SK-N-SH treated with all-trans-retinoic acid at 6 μM for 48 hours (cell line): Measurements from ENCODE around the gene THAP6.

ENCODE experiments used
- ATAC-seq: fragments of 200-7000 bp; cut with Tn5 transposase; 3 replicates; pipeline ENCODE4 v1.9.1; 2020; ENCODE audit warnings: mild to moderate bottlenecking, moderate library complexity
- ARNTL ChIP-seq: fragments of 450-650 bp; formaldehyde crosslinking; IDR thresholded peaks from 2 replicates; pipeline ENCODE4 v1.5.0; 2020; ENCODE audit warnings: low read depth, mild to moderate bottlenecking, moderate library complexity, borderline replicate concordance
- BACH2 ChIP-seq: fragments of 250-450 bp; sonication (Bioruptor Pico); IDR thresholded peaks from 2 replicates; pipeline ENCODE4 v1.9.0; 2021; ENCODE audit warnings: mild to moderate bottlenecking, borderline replicate concordance
- CREB5 ChIP-seq: fragments of 250-450 bp; sonication (Bioruptor Pico); IDR thresholded peaks from 2 replicates; pipeline ENCODE4 v1.5.1; 2020; ENCODE audit warnings: low read depth, mild to moderate bottlenecking, moderate library complexity
- ESRRG ChIP-seq: fragments of 250-450 bp; sonication (Bioruptor Pico); IDR thresholded peaks from 2 replicates; pipeline ENCODE4 v1.6.1; 2021; ENCODE audit warnings: mild to moderate bottlenecking
- GLIS3 ChIP-seq: fragments of 250-450 bp; sonication (Bioruptor Pico); IDR thresholded peaks from 2 replicates; pipeline ENCODE4 v1.5.0; 2020; ENCODE audit warnings: mild to moderate bottlenecking, moderate library complexity
- ISL1 ChIP-seq: fragments of 250-450 bp; sonication (Bioruptor Pico); IDR thresholded peaks from 2 replicates; pipeline ENCODE4 v2.1.2; 2022; ENCODE audit warnings: mild to moderate bottlenecking, moderate library complexity
- OSR1 ChIP-seq: fragments of 250-450 bp; sonication (Bioruptor Pico); IDR thresholded peaks from 2 replicates; pipeline ENCODE4 v1.8.0; 2022; ENCODE audit warnings: moderate library complexity, mild to moderate bottlenecking, inconsistent platforms
- PPARA ChIP-seq: fragments of 250-450 bp; sonication (Bioruptor Pico); IDR thresholded peaks from 2 replicates; pipeline ENCODE4 v1.5.0; 2020; ENCODE audit warnings: mild to moderate bottlenecking, borderline replicate concordance
- TOX ChIP-seq: fragments of 250-450 bp; sonication (Bioruptor Pico); IDR thresholded peaks from 2 replicates; pipeline ENCODE4 v1.8.0; 2021; ENCODE audit warnings: mild to moderate bottlenecking, moderate library complexity, borderline replicate concordance
- TSHZ2 ChIP-seq: fragments of 250-450 bp; sonication (Bioruptor Pico); IDR thresholded peaks from 2 replicates; pipeline ENCODE4 v1.5.0; 2020; ENCODE audit warnings: mild to moderate bottlenecking, moderate library complexity
- ZC3H10 ChIP-seq: fragments of 250-450 bp; sonication (Bioruptor Pico); IDR thresholded peaks from 2 replicates; pipeline ENCODE4 v1.5.1; 2021; ENCODE audit warnings: mild to moderate bottlenecking, moderate library complexity
- ZFP30 ChIP-seq: fragments of 450-650 bp; formaldehyde crosslinking; IDR thresholded peaks from 2 replicates; pipeline ENCODE4 v1.5.0; 2022; ENCODE audit warnings: mild to moderate bottlenecking, moderate library complexity
- ZNF565 ChIP-seq: fragments of 450-650 bp; formaldehyde crosslinking; conservative IDR thresholded peaks from 2 replicates; pipeline ENCODE4 v1.5.0; 2020; ENCODE audit warnings: low read depth, mild to moderate bottlenecking, moderate library complexity
- ZNF70 ChIP-seq: fragments of 450-650 bp; formaldehyde crosslinking; IDR thresholded peaks from 2 replicates; pipeline ENCODE4 v1.5.0; 2020; ENCODE audit warnings: mild to moderate bottlenecking, moderate library complexity
- ZNF8 ChIP-seq: fragments of 450-650 bp; formaldehyde crosslinking; IDR thresholded peaks from 2 replicates; pipeline ENCODE4 v1.5.0; 2020; ENCODE audit warnings: mild to moderate bottlenecking, moderate library complexity
- TF ChIP-seq, protein P1 (sequence below): fragments of 250-450 bp; sonication (Bioruptor Pico); IDR thresholded peaks from 2 replicates; pipeline ENCODE4 v1.5.1; 2021; ENCODE audit warnings: mild to moderate bottlenecking, moderate library complexity
- TF ChIP-seq, protein P2 (sequence below): fragments of 250-450 bp; sonication (Bioruptor Pico); IDR thresholded peaks from 2 replicates; pipeline ENCODE4 v1.8.0; 2020; ENCODE audit warnings: mild to moderate bottlenecking, moderate library complexity, borderline replicate concordance
- TF ChIP-seq, protein P3 (sequence below): fragments of 250-450 bp; sonication (Bioruptor Pico); IDR thresholded peaks from 2 replicates; pipeline ENCODE4 v1.8.0; 2021; ENCODE audit warnings: low read depth, mild to moderate bottlenecking, moderate library complexity, borderline replicate concordance

THAP6 gene, protein sequence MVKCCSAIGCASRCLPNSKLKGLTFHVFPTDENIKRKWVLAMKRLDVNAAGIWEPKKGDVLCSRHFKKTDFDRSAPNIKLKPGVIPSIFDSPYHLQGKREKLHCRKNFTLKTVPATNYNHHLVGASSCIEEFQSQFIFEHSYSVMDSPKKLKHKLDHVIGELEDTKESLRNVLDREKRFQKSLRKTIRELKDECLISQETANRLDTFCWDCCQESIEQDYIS

GRCh38 chr4:75514131-75514948, at the start of gene THAP6, which contains the start of gene RCHY1:
Gene THAP6, plus strand, starts transcription at chr4:75514473. Its CDS starts 980 bp downstream, at chr4:75515453.
Gene RCHY1, minus strand, starts transcription at chr4:75514403. Its CDS starts 117 bp downstream, at chr4:75514286.
- TF ChIP-seq, protein P1, sequence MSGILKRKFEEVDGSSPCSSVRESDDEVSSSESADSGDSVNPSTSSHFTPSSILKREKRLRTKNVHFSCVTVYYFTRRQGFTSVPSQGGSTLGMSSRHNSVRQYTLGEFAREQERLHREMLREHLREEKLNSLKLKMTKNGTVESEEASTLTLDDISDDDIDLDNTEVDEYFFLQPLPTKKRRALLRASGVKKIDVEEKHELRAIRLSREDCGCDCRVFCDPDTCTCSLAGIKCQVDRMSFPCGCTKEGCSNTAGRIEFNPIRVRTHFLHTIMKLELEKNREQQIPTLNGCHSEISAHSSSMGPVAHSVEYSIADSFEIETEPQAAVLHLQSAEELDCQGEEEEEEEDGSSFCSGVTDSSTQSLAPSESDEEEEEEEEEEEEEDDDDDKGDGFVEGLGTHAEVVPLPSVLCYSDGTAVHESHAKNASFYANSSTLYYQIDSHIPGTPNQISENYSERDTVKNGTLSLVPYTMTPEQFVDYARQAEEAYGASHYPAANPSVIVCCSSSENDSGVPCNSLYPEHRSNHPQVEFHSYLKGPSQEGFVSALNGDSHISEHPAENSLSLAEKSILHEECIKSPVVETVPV (CRISPR knock-in tag): no peak
- no peak for TF ChIP-seq ZNF70 (CRISPR knock-in tag)
- TF ChIP-seq, protein P2, sequence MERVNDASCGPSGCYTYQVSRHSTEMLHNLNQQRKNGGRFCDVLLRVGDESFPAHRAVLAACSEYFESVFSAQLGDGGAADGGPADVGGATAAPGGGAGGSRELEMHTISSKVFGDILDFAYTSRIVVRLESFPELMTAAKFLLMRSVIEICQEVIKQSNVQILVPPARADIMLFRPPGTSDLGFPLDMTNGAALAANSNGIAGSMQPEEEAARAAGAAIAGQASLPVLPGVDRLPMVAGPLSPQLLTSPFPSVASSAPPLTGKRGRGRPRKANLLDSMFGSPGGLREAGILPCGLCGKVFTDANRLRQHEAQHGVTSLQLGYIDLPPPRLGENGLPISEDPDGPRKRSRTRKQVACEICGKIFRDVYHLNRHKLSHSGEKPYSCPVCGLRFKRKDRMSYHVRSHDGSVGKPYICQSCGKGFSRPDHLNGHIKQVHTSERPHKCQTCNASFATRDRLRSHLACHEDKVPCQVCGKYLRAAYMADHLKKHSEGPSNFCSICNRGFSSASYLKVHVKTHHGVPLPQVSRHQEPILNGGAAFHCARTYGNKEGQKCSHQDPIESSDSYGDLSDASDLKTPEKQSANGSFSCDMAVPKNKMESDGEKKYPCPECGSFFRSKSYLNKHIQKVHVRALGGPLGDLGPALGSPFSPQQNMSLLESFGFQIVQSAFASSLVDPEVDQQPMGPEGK (CRISPR knock-in tag): peak; percentile 54; the same call in 1 of the 2 replicates
- ATAC-seq: peak; percentile 97

- TF ChIP-seq ZC3H10 (no peak), ESRRG (CRISPR knock-in tag) (no peak), ZFP30 (CRISPR knock-in tag) (no peak), TSHZ2 (CRISPR knock-in tag) (no peak), CREB5 (CRISPR knock-in tag) (no peak), ARNTL (CRISPR knock-in tag) (no peak), TOX (no peak), GLIS3 (CRISPR knock-in tag) (no peak), ZNF70 (CRISPR knock-in tag) (no peak), ZNF565 (no peak), BACH2 (CRISPR knock-in tag) (no peak), ISL1 (CRISPR knock-in tag) (no peak)
- TF ChIP-seq, protein P3, sequence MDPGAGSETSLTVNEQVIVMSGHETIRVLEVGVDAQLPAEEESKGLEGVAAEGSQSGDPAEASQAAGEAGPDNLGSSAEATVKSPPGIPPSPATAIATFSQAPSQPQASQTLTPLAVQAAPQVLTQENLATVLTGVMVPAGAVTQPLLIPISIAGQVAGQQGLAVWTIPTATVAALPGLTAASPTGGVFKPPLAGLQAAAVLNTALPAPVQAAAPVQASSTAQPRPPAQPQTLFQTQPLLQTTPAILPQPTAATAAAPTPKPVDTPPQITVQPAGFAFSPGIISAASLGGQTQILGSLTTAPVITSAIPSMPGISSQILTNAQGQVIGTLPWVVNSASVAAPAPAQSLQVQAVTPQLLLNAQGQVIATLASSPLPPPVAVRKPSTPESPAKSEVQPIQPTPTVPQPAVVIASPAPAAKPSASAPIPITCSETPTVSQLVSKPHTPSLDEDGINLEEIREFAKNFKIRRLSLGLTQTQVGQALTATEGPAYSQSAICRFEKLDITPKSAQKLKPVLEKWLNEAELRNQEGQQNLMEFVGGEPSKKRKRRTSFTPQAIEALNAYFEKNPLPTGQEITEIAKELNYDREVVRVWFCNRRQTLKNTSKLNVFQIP (CRISPR knock-in tag): no peak
- TF ChIP-seq, protein P2 (CRISPR knock-in tag): no peak
- ATAC-seq: no peak
Measured at GRCh38 chr4:75469896-75470295, 44.4 kb upstream of the THAP6 start.

- no peak for ATAC-seq
- TF ChIP-seq ZNF8 (CRISPR knock-in tag) (no peak), OSR1 (no peak), PPARA (CRISPR knock-in tag) (no peak)
Measured at GRCh38 chr4:75470738-75471137, 43.5 kb upstream of the THAP6 start.
